DND-41 (cell line): ENCODE data around the gene RNU1-4.
A peak's percentile ranks its signal among the peaks of the same experiment; 100 is the strongest.
"Not testable (repeated sequence)": the region's sequence is repeated elsewhere in the genome, so short reads cannot be mapped to it uniquely, and the experiment has no call there.

ENCODE experiments used
- ATAC-seq: fragments of 200-7000 bp; cut with Tn5 transposase; 3 replicates; pipeline ENCODE4 v1.9.1; 2021; ENCODE audit warnings: low read depth; ENCODE audit not compliant: insufficient read depth
- DNase-seq: peaks from one replicate; pipeline ENCODE4 v3.0.0-alpha.2; 2020
- H2AFZ ChIP-seq: 2 replicates; pipeline ENCODE4 v1.6.0; 2012; ENCODE audit warnings: low read depth, low read length
- H3K27ac ChIP-seq: 2 replicates; pipeline ENCODE4 v1.5.1; 2012; ENCODE audit warnings: low read length, inconsistent platforms
- H3K27me3 ChIP-seq: fragments of 200-600 bp; sonication (generic); 2 replicates; pipeline ENCODE4 v1.6.0; 2012; ENCODE audit warnings: low read length, mild to moderate bottlenecking, inconsistent platforms; ENCODE audit not compliant: insufficient read depth, poor library complexity
- H3K36me3 ChIP-seq: 2 replicates; pipeline ENCODE4 v1.5.1; 2012; ENCODE audit warnings: low read length, inconsistent platforms; ENCODE audit not compliant: insufficient read depth
- H3K4me1 ChIP-seq: 2 replicates; pipeline ENCODE4 v1.5.1; 2012; ENCODE audit warnings: mild to moderate bottlenecking, low read length; ENCODE audit not compliant: insufficient read depth
- H3K4me2 ChIP-seq: 2 replicates; pipeline ENCODE4 v1.6.0; 2012; ENCODE audit warnings: mild to moderate bottlenecking, moderate library complexity, low read length, inconsistent platforms; ENCODE audit not compliant: insufficient read depth
- H3K4me3 ChIP-seq, 2 experiments: fragments of 200-600 bp in 1 of 2; shearing (Covaris generic) in 1 of 2; 2 replicates each; pipeline ENCODE4 v1.5.1; 2012 to 2016; ENCODE audit warnings: inconsistent platforms in 2 of 2, low read length in 2 of 2, mild to moderate bottlenecking in 2 of 2, low read depth in 1 of 2, moderate library complexity in 1 of 2
- H3K79me2 ChIP-seq: 2 replicates; pipeline ENCODE4 v1.6.0; 2012; ENCODE audit warnings: low read length, inconsistent platforms; ENCODE audit not compliant: insufficient read depth
- H3K9ac ChIP-seq: 2 replicates; pipeline ENCODE4 v1.6.0; 2012; ENCODE audit warnings: low read depth, mild to moderate bottlenecking, inconsistent platforms, low read length, moderate library complexity
- H3K9me3 ChIP-seq: 2 replicates; pipeline ENCODE4 v1.5.1; 2012; ENCODE audit warnings: low read length, moderate library complexity, mild to moderate bottlenecking, inconsistent platforms; ENCODE audit not compliant: insufficient read depth, severe bottlenecking
- H4K20me1 ChIP-seq: 2 replicates; pipeline ENCODE4 v1.6.0; 2012; ENCODE audit warnings: low read length; ENCODE audit not compliant: insufficient read depth

The RNU1-4 gene

GRCh38 chr1:16704502-16705100 is 35.7 kb upstream of the RNU1-4 start:
- H3K79me2 ChIP-seq, H3K9ac ChIP-seq, H3K36me3 ChIP-seq, ATAC-seq, H3K9me3 ChIP-seq, H3K4me3 ChIP-seq, H3K27ac ChIP-seq, H3K27me3 ChIP-seq, H3K4me1 ChIP-seq, DNase-seq, H4K20me1 ChIP-seq, H3K4me2 ChIP-seq, H2AFZ ChIP-seq: not testable (repeated sequence)

DNA sequence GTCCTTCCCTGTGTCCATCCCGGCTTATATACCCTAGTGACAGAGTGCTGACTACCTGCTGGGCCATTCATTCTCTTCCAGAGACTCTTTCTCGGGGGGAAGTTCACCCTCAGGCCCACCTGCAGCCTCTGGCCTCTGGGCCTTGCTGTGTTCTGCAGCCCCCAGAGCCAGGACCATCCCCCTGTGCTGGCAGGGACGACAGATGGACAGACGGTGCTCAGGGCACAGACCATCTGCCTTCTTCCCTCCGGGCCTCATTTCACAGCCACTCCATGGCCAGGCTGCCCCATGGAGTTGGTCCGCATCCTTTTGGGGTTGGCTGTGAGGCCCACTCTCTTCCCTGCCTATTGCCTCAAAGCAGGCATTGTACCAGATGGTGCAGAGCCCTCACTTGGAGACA is 34.0 kb upstream of the RNU1-4 start:
- H3K4me2 ChIP-seq, ATAC-seq, H3K4me3 ChIP-seq, DNase-seq, H3K36me3 ChIP-seq, H2AFZ ChIP-seq, H4K20me1 ChIP-seq, H3K27me3 ChIP-seq, H3K27ac ChIP-seq, H3K9ac ChIP-seq, H3K9me3 ChIP-seq, H3K79me2 ChIP-seq, H3K4me1 ChIP-seq: not testable (repeated sequence)

DNA sequence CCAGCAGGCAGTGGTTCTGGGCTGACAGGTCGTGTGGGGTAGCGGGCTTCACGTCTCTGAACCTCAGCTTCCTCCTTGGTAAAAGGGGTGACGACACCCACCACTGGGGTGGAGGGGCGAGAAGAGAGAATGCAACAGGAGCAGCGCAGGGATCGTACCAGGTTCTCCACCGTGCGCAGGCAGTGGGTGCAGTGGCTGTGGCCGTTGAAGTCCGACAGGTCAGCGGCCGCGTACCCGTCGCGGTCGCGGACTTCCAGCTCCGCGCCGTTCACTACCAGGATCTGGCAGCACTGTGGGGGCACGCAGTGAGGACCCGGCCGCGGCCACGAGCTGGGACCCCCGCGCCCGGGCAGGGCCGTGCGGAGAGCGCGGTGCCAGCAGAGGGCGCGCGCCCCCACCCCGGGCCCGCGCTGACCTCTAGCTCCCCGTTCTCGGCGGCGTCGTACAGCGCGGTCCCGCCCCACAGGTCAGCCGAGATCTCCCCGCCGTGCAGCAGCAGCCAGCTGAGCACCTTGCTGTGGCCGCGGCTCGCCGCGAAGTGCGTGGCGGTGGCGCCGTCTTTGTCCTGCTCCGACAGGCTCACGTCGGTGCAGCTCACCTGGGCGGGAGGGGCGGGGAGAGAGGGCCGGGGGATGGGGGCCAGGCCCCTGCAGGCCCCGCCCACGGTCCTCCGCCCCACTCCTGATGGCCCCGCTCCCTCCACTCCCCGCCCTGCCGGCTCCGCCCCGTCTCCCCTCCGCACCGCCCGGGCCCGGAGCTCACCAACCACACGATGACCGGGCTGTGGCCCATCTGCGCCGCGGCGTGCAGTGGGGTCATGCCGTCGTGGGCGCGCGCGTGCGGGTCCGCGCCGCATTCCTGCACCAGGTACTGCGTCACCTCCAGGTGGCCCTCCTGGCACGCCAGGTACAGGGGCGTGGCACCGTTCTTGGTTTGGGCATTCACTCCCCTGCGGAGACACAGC is 32.9 kb upstream of the RNU1-4 start:
- not testable (repeated sequence) for H4K20me1 ChIP-seq, ATAC-seq, DNase-seq, H3K4me3 ChIP-seq, H2AFZ ChIP-seq, H3K27ac ChIP-seq, H3K4me1 ChIP-seq, H3K9ac ChIP-seq, H3K27me3 ChIP-seq, H3K9me3 ChIP-seq, H3K36me3 ChIP-seq, H3K4me2 ChIP-seq, H3K79me2 ChIP-seq

- not testable (repeated sequence) for H3K9me3 ChIP-seq, ATAC-seq, H3K4me1 ChIP-seq, H3K36me3 ChIP-seq, H4K20me1 ChIP-seq, H3K4me2 ChIP-seq, H2AFZ ChIP-seq, H3K27ac ChIP-seq, DNase-seq, H3K4me3 ChIP-seq, H3K9ac ChIP-seq, H3K79me2 ChIP-seq, H3K27me3 ChIP-seq
Observed at GRCh38 chr1:16708704-16709103, 31.6 kb upstream of the RNU1-4 start.

DNA sequence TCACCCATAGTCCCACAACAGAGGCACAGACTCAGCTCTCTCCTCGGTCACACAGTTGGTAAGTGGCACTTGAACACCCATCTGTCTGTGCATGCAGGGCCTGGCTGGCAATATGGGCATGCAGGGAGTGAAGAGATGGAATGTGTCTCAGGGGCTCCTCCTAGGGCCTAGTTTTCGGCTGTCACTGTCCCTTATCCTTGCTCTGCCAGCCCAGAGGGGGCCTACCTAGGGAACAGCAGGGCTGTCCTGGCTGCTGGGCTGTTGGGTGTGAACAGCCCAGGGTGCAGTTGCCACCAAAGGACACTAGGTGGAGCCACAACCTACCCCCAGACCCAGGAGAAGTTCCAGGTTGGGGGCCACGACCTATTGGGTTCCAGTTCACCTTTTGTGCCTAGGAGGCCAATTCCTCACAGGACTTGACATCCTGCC is 30.6 kb upstream of the RNU1-4 start:
- not testable (repeated sequence) for H3K4me3 ChIP-seq, H3K36me3 ChIP-seq, H3K27ac ChIP-seq, H3K79me2 ChIP-seq, H3K4me2 ChIP-seq, DNase-seq, H2AFZ ChIP-seq, H3K27me3 ChIP-seq, H4K20me1 ChIP-seq, H3K9ac ChIP-seq, H3K9me3 ChIP-seq, H3K4me1 ChIP-seq
- ATAC-seq, result peak; percentile 91

DNA sequence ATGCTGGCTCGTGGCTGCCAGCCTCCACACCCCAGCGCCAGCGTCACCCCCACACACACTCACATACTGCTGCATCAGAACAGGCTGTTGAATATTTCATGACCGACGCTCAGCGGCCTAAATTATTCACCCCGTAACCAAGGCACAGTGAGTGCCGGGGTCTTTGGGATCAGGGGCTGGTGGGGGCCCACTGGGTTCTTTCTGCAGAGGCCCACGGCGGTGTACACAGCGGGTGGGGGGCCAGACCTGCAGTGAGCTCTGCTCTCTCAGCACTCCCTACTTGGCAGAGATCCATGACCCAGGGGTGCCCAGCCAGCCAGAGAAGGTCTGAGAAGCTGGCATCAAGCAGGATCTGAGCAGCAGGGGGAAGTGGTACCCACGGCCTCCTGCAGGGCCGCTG is 29.7 kb upstream of the RNU1-4 start:
- H3K27ac ChIP-seq, H2AFZ ChIP-seq, H3K4me3 ChIP-seq, H3K79me2 ChIP-seq, H3K4me1 ChIP-seq, H4K20me1 ChIP-seq, H3K27me3 ChIP-seq, DNase-seq, H3K9me3 ChIP-seq, ATAC-seq, H3K4me2 ChIP-seq, H3K9ac ChIP-seq, H3K36me3 ChIP-seq: not testable (repeated sequence)

DNA sequence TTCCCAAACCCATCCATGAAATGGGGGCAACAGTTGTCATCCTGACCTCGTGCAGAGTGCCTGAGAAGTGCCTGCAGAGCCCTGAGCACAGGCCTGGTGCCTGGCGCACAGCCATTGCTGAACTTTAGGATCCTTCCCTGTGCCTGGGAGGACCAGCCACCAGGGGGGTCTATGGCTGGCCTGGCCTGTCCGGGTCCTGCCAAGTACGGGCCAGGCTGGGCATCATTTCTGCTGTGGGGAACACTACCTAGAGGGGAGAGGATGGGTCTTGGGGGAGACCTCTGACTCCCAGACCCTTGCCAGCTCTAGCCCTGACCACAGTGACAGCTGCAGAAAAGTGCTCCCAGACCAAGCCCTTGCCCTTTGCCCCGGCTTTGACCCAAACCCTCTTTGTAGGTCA is 28.2 kb upstream of the RNU1-4 start:
- H3K4me3 ChIP-seq, H2AFZ ChIP-seq, H3K9ac ChIP-seq, H3K4me1 ChIP-seq, DNase-seq, H3K79me2 ChIP-seq, H3K9me3 ChIP-seq, H4K20me1 ChIP-seq, H3K27ac ChIP-seq, H3K27me3 ChIP-seq, H3K36me3 ChIP-seq, ATAC-seq, H3K4me2 ChIP-seq: not testable (repeated sequence)

DNA sequence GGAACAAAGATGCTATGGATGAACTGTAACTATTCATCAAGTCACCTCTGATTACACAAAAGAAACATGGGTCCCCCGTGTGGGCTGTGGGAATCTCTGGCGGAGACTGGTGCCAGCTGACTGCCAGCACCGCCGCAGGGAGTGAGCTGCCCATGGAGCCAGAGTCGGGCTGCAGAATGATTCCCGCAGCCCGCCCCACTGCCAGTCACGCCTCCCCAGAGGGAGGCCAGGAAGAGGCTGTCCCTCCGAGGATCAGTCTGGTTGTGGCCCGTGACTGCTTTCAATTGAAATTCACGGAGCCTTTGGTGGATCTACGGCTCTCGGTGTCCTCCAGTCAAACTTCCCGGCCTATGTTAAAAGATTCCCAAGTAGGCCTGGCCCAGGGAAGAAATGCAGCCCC is 27.7 kb upstream of the RNU1-4 start:
- H4K20me1 ChIP-seq, H3K79me2 ChIP-seq, H3K4me3 ChIP-seq, H3K27me3 ChIP-seq, H3K4me1 ChIP-seq, H3K9me3 ChIP-seq, DNase-seq, H2AFZ ChIP-seq, H3K27ac ChIP-seq, H3K36me3 ChIP-seq, H3K4me2 ChIP-seq, H3K9ac ChIP-seq, ATAC-seq: not testable (repeated sequence)
